ENCODE measurements around the gene NECTIN2.

DNA sequence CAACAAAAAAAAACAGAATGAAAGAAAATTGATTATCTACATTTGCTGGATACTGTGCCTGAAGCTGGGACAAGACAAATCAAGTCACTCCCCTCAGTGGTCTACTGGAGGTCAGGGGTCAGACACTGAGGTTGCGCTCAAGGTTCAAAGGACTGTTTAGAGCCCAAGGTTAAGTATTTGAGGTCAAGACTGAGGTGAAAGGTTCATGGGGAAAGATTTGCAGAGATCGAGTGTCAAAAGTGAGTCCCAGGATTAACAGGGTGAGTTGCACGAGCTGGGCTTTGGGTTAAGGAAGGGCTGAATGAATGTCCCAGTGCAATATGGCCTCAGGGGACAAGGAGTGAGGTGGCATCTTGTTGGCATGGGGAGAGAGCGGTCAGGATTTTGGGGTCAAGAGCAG is 41.6 kb downstream of the NECTIN2 start:
- TF ChIP-seq, protein P1, sequence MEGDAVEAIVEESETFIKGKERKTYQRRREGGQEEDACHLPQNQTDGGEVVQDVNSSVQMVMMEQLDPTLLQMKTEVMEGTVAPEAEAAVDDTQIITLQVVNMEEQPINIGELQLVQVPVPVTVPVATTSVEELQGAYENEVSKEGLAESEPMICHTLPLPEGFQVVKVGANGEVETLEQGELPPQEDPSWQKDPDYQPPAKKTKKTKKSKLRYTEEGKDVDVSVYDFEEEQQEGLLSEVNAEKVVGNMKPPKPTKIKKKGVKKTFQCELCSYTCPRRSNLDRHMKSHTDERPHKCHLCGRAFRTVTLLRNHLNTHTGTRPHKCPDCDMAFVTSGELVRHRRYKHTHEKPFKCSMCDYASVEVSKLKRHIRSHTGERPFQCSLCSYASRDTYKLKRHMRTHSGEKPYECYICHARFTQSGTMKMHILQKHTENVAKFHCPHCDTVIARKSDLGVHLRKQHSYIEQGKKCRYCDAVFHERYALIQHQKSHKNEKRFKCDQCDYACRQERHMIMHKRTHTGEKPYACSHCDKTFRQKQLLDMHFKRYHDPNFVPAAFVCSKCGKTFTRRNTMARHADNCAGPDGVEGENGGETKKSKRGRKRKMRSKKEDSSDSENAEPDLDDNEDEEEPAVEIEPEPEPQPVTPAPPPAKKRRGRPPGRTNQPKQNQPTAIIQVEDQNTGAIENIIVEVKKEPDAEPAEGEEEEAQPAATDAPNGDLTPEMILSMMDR (IDR thresholded peaks at IDR 0.05; ENCODE audit: insufficient read depth, low read length, poor library complexity, severe bottlenecking): no peak
- TF ChIP-seq EZH2phosphoT487 (conservative IDR thresholded peaks at IDR 0.05; ENCODE audit: low read length): no peak

Data from SU-DHL-6 (cell line).